Measurements from ENCODE around the gene ADAT2. TPM values are rescaled to one million over a fixed set of nuclear protein-coding genes. Genes with fewer than 3 reads are reported as not detected.
"Not testable (repeated sequence)": the region's sequence is repeated elsewhere in the genome, so short reads cannot be mapped to it uniquely, and the experiment has no call there.

Gene ADAT2
- 10 to 100 TPM; 19.4 to 20.1 TPM for total RNA-seq

DNA sequence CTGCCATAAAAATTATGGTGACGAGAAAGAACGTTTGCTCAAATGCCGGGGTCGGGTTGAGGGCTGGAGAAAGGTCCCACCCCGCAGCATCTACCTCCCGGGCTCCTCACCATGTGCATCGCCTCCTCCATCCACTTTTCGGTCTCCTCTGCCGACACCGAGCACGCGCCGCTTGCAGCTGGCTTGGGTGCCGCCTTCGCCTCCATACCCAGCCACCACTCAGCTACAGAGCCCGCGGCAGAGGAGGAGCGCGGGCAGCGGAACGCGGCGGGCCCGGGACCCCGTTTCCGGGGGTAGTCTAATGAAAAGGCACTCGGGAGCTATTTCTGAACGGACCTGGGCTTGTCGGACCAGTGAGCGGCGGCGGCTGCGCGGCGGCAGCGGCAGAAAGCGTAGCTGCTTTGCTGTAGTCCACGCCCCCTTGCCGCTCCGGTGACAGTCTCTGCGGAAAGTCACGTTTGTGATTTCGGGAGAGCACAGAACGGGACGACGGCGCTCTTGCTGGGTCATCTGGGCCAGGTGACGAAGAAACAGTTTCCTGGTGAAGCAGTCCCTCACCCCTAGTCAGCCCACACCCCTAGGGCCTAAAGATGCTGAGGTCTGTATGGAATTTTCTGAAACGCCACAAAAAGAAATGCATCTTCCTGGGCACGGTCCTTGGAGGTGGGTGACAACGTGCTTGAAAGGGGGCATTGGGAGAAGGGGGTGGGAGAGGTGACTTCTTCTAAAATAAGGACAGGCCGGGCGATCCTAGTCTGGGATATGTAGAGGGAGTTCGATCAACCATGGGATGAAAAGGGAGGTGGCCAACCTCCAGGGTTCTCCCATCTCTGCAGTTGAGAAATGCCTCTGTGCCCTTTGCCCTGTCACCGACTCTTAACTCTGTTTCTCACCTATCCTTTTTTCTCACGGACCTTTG lies at the start of gene ADAT2, which contains the start of gene PEX3:
Gene ADAT2 (minus strand): TSS at position 243 of the 919 bp plus-strand sequence. CDS start 37 bp downstream, at position 206.
Gene PEX3 (plus strand): TSS at position 353 of the 919 bp plus-strand sequence. CDS start 238 bp downstream, at position 591.
- H3K4me1 Mint-ChIP-seq: peaks cover 40% of the 10 kb centered on the region
- CTCF ChIA-PET: interaction anchor here (0.6 to 1.3 kb wide), 7 partner anchors 9 to 392 kb away, joined by 3 to 7 read pairs (median 3); partner anchors contain the start of gene LTV1

DNA sequence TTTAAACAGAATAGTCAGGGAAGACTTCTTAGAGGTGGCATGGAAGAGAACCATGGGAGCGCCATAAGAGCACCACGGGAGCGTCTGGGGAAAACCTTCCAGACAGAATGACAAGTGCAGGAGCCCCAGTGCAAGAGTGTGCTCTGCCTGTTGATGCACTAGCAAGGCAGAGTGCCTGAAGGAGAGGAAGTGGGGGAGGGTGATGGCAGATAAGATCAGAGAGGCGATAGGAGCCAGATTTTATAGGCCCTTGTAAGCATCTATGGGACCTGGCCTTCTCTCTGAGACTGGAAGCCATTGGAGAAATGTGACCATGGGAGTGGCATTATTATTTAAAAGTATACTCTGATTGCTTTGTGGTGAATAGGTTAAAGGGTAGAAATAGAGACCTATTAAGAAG lies 47.9 kb upstream of the ADAT2 start:
- peak; percentile 26 for DNase-seq
- POLR2A ChIA-PET: interaction anchor here (0.7 to 1.1 kb wide), 2 partner anchors 40 to 52 kb away, joined by 3 to 6 read pairs; no protein-coding TSS in a partner anchor
- CTCF ChIA-PET: interaction anchor here (1.4 kb wide), 1 partner anchor 77 kb away, joined by 3 read pairs; no protein-coding TSS in a partner anchor
- no peak overlapping the region for H3K4me3 Mint-ChIP-seq
- H3K27me3 Mint-ChIP-seq: no peaks in the 10 kb centered on the region
- H3K4me1 Mint-ChIP-seq: peaks cover 14% of the 10 kb centered on the region
- H3K36me3 Mint-ChIP-seq (ENCODE audit: low read depth): peaks cover 48% of the 10 kb centered on the region
- no peak overlapping the region for H3K27ac Mint-ChIP-seq
- H3K9me3 Mint-ChIP-seq: peaks cover 3% of the 10 kb centered on the region

More for the DNA sequence above, at the start of gene ADAT2, which contains the start of gene PEX3:
- H3K27ac Mint-ChIP-seq: peak within 1 kb of the TSS; percentile 92
- peaks cover 3% of the 10 kb centered on the region for H3K36me3 Mint-ChIP-seq (ENCODE audit: low read depth)
- H3K27me3 Mint-ChIP-seq: no peaks in the 10 kb centered on the region
- DNase-seq: peak; percentile 95
- H3K9me3 Mint-ChIP-seq: no peaks in the 10 kb centered on the region
- POLR2A ChIA-PET: interaction anchor here (0.7 to 5.2 kb wide), 25 partner anchors 9 to 645 kb away, joined by 3 to 45 read pairs (median 4); partner anchors contain the start of genes FUCA2, HIVEP2, LTV1 and SF3B5
- H3K4me3 Mint-ChIP-seq: peak within 1 kb of the TSS; percentile 92

GRCh38 chr6:143496974-143497373 lies 46.5 kb upstream of the ADAT2 start:
- Mint-ChIP-seq H3K36me3 (ENCODE audit: low read depth) (peaks cover 46% of the 10 kb centered on the region), H3K27ac (no peak overlapping the region), H3K4me1 (peaks cover 14% of the 10 kb centered on the region), H3K27me3 (no peaks in the 10 kb centered on the region), H3K9me3 (peaks cover 3% of the 10 kb centered on the region), H3K4me3 (no peak overlapping the region)
- ChIA-PET CTCF (interaction anchor here (1.4 kb wide), 1 partner anchor 14 kb away, joined by 4 read pairs; the partner anchor contains the start of gene FUCA2), POLR2A (interaction anchor here (1.1 kb wide), 1 partner anchor 14 kb away, joined by 4 read pairs; the partner anchor contains the start of gene FUCA2)
- no peak for DNase-seq

GRCh38 chr6:143490775-143491174 lies 40.3 kb upstream of the ADAT2 start:
- Mint-ChIP-seq H3K4me1 (no peaks in the 10 kb centered on the region), H3K27me3 (no peaks in the 10 kb centered on the region), H3K9me3 (no peaks in the 10 kb centered on the region), H3K27ac (no peak overlapping the region), H3K4me3 (no peak overlapping the region), H3K36me3 (ENCODE audit: low read depth) (peaks cover 7% of the 10 kb centered on the region)
- no peak for DNase-seq
- ChIA-PET POLR2A (no interaction called here), CTCF (interaction anchor here (1.3 kb wide), 1 partner anchor 10 kb away, joined by 3 read pairs; no protein-coding TSS in a partner anchor)

DNA sequence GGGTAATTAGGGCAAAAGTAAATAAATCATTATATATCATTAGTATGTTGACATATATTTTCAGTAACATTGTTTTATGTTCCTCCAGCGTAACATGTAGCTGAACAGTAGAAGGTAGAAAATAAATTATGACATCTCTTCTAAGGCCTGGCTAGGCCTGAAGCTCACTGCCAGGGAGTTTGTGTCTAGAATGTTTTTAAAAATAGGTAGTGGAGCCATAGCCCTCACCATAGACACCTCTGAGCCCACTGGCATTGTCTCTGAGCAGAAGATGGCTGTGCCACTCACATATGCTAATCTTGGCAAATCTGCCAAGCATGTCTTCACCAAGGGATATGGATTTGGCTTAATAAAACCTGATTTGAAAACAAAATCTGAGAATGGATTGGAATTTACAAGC lies 39.7 kb upstream of the ADAT2 start:
- Mint-ChIP-seq H3K4me3 (no peak overlapping the region), H3K9me3 (no peaks in the 10 kb centered on the region), H3K4me1 (no peaks in the 10 kb centered on the region), H3K27ac (no peak overlapping the region), H3K36me3 (ENCODE audit: low read depth) (peaks cover 7% of the 10 kb centered on the region), H3K27me3 (no peaks in the 10 kb centered on the region)
- DNase-seq: no peak
- ChIA-PET POLR2A (no interaction called here), CTCF (interaction anchor here (1.3 kb wide), 1 partner anchor 10 kb away, joined by 3 read pairs; no protein-coding TSS in a partner anchor)

GRCh38 chr6:143486752-143487151 lies 36.3 kb upstream of the ADAT2 start:
- DNase-seq: no peak
- no peak overlapping the region for H3K27ac Mint-ChIP-seq
- no peaks in the 10 kb centered on the region for H3K9me3 Mint-ChIP-seq
- ChIA-PET POLR2A (no interaction called here), CTCF (no interaction called here)
- no peaks in the 10 kb centered on the region for H3K4me1 Mint-ChIP-seq
- H3K36me3 Mint-ChIP-seq (ENCODE audit: low read depth): no peaks in the 10 kb centered on the region
- H3K27me3 Mint-ChIP-seq: no peaks in the 10 kb centered on the region
- no peak overlapping the region for H3K4me3 Mint-ChIP-seq

GRCh38 chr6:143485967-143486366 lies 35.5 kb upstream of the ADAT2 start:
- DNase-seq: no peak
- no peaks in the 10 kb centered on the region for H3K4me1 Mint-ChIP-seq
- no peak overlapping the region for H3K27ac Mint-ChIP-seq
- POLR2A ChIA-PET: no interaction called here
- H3K4me3 Mint-ChIP-seq: no peak overlapping the region
- CTCF ChIA-PET: no interaction called here
- no peaks in the 10 kb centered on the region for H3K36me3 Mint-ChIP-seq (ENCODE audit: low read depth)
- H3K9me3 Mint-ChIP-seq: no peaks in the 10 kb centered on the region
- no peaks in the 10 kb centered on the region for H3K27me3 Mint-ChIP-seq

DNA sequence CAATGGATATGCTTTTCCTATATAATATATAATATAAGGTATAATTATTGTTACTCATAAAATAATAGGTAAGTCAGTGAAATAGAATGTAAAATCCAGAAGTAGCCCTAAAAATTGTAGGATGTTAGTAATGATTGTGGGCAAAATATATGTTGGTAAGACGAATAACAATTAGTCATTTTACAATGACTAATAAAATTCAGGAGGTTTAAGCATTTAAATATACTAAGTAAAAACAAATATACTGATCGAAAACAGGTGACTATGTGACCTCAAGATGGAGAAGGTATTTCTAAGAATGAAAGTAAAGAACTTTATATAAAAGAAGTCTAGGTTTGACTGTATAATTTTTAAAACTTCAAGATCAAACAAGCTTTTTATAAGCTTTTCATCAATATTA lies 32.1 kb upstream of the ADAT2 start:
- CTCF ChIA-PET: no interaction called here
- Mint-ChIP-seq H3K4me3 (no peak overlapping the region), H3K27me3 (no peaks in the 10 kb centered on the region), H3K9me3 (no peaks in the 10 kb centered on the region), H3K27ac (no peak overlapping the region), H3K4me1 (no peaks in the 10 kb centered on the region), H3K36me3 (ENCODE audit: low read depth) (peaks cover 7% of the 10 kb centered on the region)
- no peak for DNase-seq
- POLR2A ChIA-PET: interaction anchor here (1.4 kb wide), 1 partner anchor 11 kb away, joined by 4 read pairs; no protein-coding TSS in a partner anchor

- no peak for DNase-seq
- H3K4me1 Mint-ChIP-seq: no peaks in the 10 kb centered on the region
- ChIA-PET POLR2A (interaction anchor here (0.7 kb wide), 1 partner anchor 506 kb away, joined by 3 read pairs; no protein-coding TSS in a partner anchor), CTCF (no interaction called here)
- H3K9me3 Mint-ChIP-seq: no peaks in the 10 kb centered on the region
- H3K36me3 Mint-ChIP-seq (ENCODE audit: low read depth): peaks cover 29% of the 10 kb centered on the region
- H3K27me3 Mint-ChIP-seq: no peaks in the 10 kb centered on the region
- no peak overlapping the region for H3K4me3 Mint-ChIP-seq
- no peak overlapping the region for H3K27ac Mint-ChIP-seq
Observed at GRCh38 chr6:143478479-143479062, 28.1 kb upstream of the ADAT2 start.

DNA sequence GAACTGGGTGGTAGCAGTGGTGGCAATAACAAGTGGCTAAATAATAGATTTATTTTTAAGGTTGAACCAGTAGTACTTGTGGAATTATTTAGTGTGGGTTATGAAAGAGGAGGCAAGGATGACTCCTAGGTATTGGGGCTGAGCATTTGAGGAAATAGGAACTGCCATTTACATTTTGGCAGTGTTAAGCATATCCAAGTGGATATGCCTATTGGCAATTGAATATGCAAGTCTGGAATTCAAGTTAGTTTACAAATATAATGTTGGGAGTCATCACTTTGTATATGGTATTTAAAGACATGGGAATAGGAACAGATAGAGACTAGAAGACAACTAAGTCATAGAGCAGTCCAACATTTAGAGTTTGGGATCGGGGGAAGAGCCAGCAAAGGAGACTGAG lies 26.1 kb upstream of the ADAT2 start:
- no peak for DNase-seq
- H3K27me3 Mint-ChIP-seq: no peaks in the 10 kb centered on the region
- H3K27ac Mint-ChIP-seq: no peak overlapping the region
- no peaks in the 10 kb centered on the region for H3K4me1 Mint-ChIP-seq
- no peaks in the 10 kb centered on the region for H3K9me3 Mint-ChIP-seq
- ChIA-PET CTCF (no interaction called here), POLR2A (no interaction called here)
- H3K4me3 Mint-ChIP-seq: no peak overlapping the region
- H3K36me3 Mint-ChIP-seq (ENCODE audit: low read depth): peaks cover 43% of the 10 kb centered on the region

DNA sequence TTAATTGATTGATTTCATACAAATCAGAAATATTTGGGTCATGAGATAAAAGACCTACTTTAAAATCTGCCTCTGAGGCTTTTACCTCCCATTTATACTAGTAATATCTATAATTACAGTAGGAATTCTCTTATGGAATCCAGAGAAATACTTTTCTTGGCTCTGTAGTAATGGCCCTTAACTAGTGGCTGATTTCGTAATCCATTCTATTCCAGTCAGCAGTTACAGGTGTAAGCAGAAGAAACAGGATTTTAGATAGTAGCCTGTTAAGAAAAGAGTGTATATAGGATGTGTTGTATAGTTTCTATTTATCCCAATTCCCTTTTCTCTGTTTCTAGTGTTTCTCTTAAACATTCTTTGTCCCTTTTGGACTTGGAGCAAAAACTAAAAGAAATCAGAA lies 21.3 kb upstream of the ADAT2 start:
- H3K9me3 Mint-ChIP-seq: no peaks in the 10 kb centered on the region
- no peak for DNase-seq
- H3K27ac Mint-ChIP-seq: no peak overlapping the region
- H3K27me3 Mint-ChIP-seq: no peaks in the 10 kb centered on the region
- H3K36me3 Mint-ChIP-seq (ENCODE audit: low read depth): peaks cover 48% of the 10 kb centered on the region
- H3K4me1 Mint-ChIP-seq: no peaks in the 10 kb centered on the region
- H3K4me3 Mint-ChIP-seq: no peak overlapping the region
- ChIA-PET POLR2A (interaction anchor here (0.6 kb wide), 1 partner anchor 478 kb away, joined by 3 read pairs; no protein-coding TSS in a partner anchor), CTCF (no interaction called here)

- H3K4me3 Mint-ChIP-seq, DNase-seq, H3K27me3 Mint-ChIP-seq, CTCF ChIA-PET, H3K4me1 Mint-ChIP-seq, POLR2A ChIA-PET, H3K27ac Mint-ChIP-seq, H3K9me3 Mint-ChIP-seq: not testable (repeated sequence)
- peaks cover 31% of the 10 kb centered on the region for H3K36me3 Mint-ChIP-seq (ENCODE audit: low read depth)
Observed at GRCh38 chr6:143468823-143469222, 18.3 kb upstream of the ADAT2 start.

DNA sequence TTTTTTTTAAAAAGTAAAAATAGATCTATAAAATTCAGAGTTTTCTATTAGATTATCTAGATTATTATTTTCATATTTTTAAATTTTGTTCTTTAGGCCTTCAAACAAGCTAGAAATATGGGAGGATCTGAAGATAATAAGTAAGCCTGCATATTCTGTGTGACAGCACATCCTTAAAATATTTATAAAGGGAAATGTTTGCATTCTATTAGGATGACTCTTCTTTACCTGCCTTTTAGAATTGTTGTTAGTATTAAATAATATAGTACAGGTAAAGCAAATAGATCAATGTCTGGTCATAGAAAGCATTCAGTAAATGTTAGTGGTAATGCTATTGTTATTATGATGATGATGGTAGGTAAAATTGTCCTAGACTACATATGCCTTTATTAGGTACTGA lies 17.5 kb upstream of the ADAT2 start:
- ChIA-PET POLR2A (no interaction called here), CTCF (no interaction called here)
- Mint-ChIP-seq H3K36me3 (ENCODE audit: low read depth) (peaks cover 24% of the 10 kb centered on the region), H3K9me3 (no peaks in the 10 kb centered on the region), H3K27ac (no peak overlapping the region), H3K4me3 (no peak overlapping the region), H3K4me1 (no peaks in the 10 kb centered on the region), H3K27me3 (no peaks in the 10 kb centered on the region)
- no peak for DNase-seq

Measured in activated CD4-positive, alpha-beta memory T cell treated with anti-CD3 and anti-CD28 coated beads, Interleukin-2, amount 10 ng/mL, durations not matched to agents 7 days and 5 days (primary cell).